Measurements from ENCODE around the gene KCNT1. TPM values are rescaled to one million over a fixed set of nuclear protein-coding genes. Genes with fewer than 3 reads are reported as not detected.

Gene KCNT1
- total and polyA plus RNA-seq, 3 donors from 2014 or later, result 1.8 to 7.3 (median 5.3) TPM

- H3K27me3 ChIP-seq, result no peaks in the 10 kb centered on the region
- TF ChIP-seq POLR2A (IDR thresholded peaks at IDR 0.05) (no peak), CTCF (IDR thresholded peaks at IDR 0.05) (no peak)
- H3K27ac ChIP-seq, result no peak overlapping the region
- DNase-seq, result no peak
- no peaks in the 10 kb centered on the region for H3K36me3 ChIP-seq (ENCODE audit: low read depth, missing control alignments)
- intact Hi-C loops (cut with DNase I; ENCODE audit: low total_unique reads), result no loop called here
- WGBS, 2 donors, result 90 to 95% methylated on average over 24 of the region's 24 CpGs
- H3K4me3 ChIP-seq, result no peak overlapping the region
- no peaks in the 10 kb centered on the region for H3K4me1 ChIP-seq
- no peaks in the 10 kb centered on the region for H3K9me3 ChIP-seq
Observed at GRCh38 chr9:135763716-135764446, 61.9 kb downstream of the KCNT1 start.

GRCh38 chr9:135764731-135765130 lies 62.7 kb downstream of the KCNT1 start:
- intact Hi-C loops (cut with DNase I; ENCODE audit: low total_unique reads), result no loop called here
- Histone ChIP-seq H3K36me3 (ENCODE audit: low read depth, missing control alignments) (no peaks in the 10 kb centered on the region), H3K9me3 (no peaks in the 10 kb centered on the region), H3K4me1 (no peaks in the 10 kb centered on the region), H3K4me3 (no peak overlapping the region), H3K27me3 (no peaks in the 10 kb centered on the region), H3K27ac (no peak overlapping the region)
- TF ChIP-seq POLR2A (IDR thresholded peaks at IDR 0.05) (no peak), CTCF (IDR thresholded peaks at IDR 0.05) (no peak)
- 91 to 97% methylated on average over 19 of the region's 19 CpGs for WGBS, 2 donors
- no peak for DNase-seq

- DNase-seq, result no peak
- Histone ChIP-seq H3K4me1 (no peaks in the 10 kb centered on the region), H3K4me3 (no peak overlapping the region), H3K27ac (no peak overlapping the region), H3K27me3 (no peaks in the 10 kb centered on the region), H3K36me3 (ENCODE audit: low read depth, missing control alignments) (no peaks in the 10 kb centered on the region), H3K9me3 (no peaks in the 10 kb centered on the region)
- 94 to 100% methylated on average over 5 to 13 of the region's 13 CpGs for WGBS, 2 donors
- intact Hi-C loops (cut with DNase I; ENCODE audit: low total_unique reads), result no loop called here
- TF ChIP-seq CTCF (IDR thresholded peaks at IDR 0.05) (no peak), POLR2A (IDR thresholded peaks at IDR 0.05) (no peak)
Observed at GRCh38 chr9:135765416-135765815, 63.4 kb downstream of the KCNT1 start.

GRCh38 chr9:135766251-135766650 lies 64.3 kb downstream of the KCNT1 start:
- no peaks in the 10 kb centered on the region for H3K36me3 ChIP-seq (ENCODE audit: low read depth, missing control alignments)
- no peak overlapping the region for H3K27ac ChIP-seq
- TF ChIP-seq POLR2A (IDR thresholded peaks at IDR 0.05), result no peak
- no peak for TF ChIP-seq CTCF (IDR thresholded peaks at IDR 0.05)
- H3K27me3 ChIP-seq, result no peaks in the 10 kb centered on the region
- intact Hi-C loops (cut with DNase I; ENCODE audit: low total_unique reads), result no loop called here
- 85 to 88% methylated on average over 4 of the region's 4 CpGs for WGBS, 2 donors
- no peak overlapping the region for H3K4me3 ChIP-seq
- no peaks in the 10 kb centered on the region for H3K4me1 ChIP-seq
- no peaks in the 10 kb centered on the region for H3K9me3 ChIP-seq
- DNase-seq, result no peak

GRCh38 chr9:135766707-135767106 lies 64.7 kb downstream of the KCNT1 start:
- DNase-seq, result no peak
- Histone ChIP-seq H3K4me1 (no peaks in the 10 kb centered on the region), H3K36me3 (ENCODE audit: low read depth, missing control alignments) (no peaks in the 10 kb centered on the region), H3K4me3 (no peak overlapping the region), H3K27ac (no peak overlapping the region), H3K9me3 (no peaks in the 10 kb centered on the region), H3K27me3 (no peaks in the 10 kb centered on the region)
- TF ChIP-seq CTCF (IDR thresholded peaks at IDR 0.05) (no peak), POLR2A (IDR thresholded peaks at IDR 0.05) (no peak)
- WGBS, 2 donors, result 95 to 96% methylated on average over 4 of the region's 4 CpGs
- intact Hi-C loops (cut with DNase I; ENCODE audit: low total_unique reads), result no loop called here
